Kidney glomerular epithelial cell (primary cell): ENCODE data around the gene PSME2.
A peak's percentile ranks its signal among the peaks of the same experiment; 100 is the strongest.

Source experiments
- DNase-seq: peaks from one replicate; lab custom pipeline; 2025; lab: John Stamatoyannopoulos, UW

Gene PSME2

GRCh38 chr14:24151404-24152080, 5.1 kb upstream of the PSME2 start:
- DNase-seq, result no peak

- DNase-seq, result no peak
Observed at GRCh38 chr14:24150993-24151392, 4.6 kb upstream of the PSME2 start.

- no peak for DNase-seq
Observed at GRCh38 chr14:24150567-24150966, 4.2 kb upstream of the PSME2 start.

GRCh38 chr14:24150061-24150460, 3.7 kb upstream of the PSME2 start:
- DNase-seq, result no peak

- DNase-seq, result no peak
Observed at GRCh38 chr14:24149302-24149969, 3.0 kb upstream of the PSME2 start.

GRCh38 chr14:24147761-24148428, 1.5 kb upstream of the PSME2 start:
- DNase-seq, result no peak

- DNase-seq, result peak; percentile 96
Observed at GRCh38 chr14:24146978-24147760, 759 bp upstream of the PSME2 start, which contains the start of gene RNF31. Gene RNF31, plus strand, starts transcription at chr14:24147498. Its CDS starts 201 bp downstream, at chr14:24147699.

GRCh38 chr14:24145690-24146452, 539 bp downstream of the PSME2 start:
- DNase-seq, result peak; percentile 84

- DNase-seq, result no peak
Observed at GRCh38 chr14:24145219-24145618, 1.2 kb downstream of the PSME2 start.

GRCh38 chr14:24144451-24144850, 2.0 kb downstream of the PSME2 start:
- no peak for DNase-seq

- DNase-seq, result no peak
Observed at GRCh38 chr14:24143511-24143910, 2.9 kb downstream of the PSME2 start.

- DNase-seq, result peak; percentile 100
Observed at GRCh38 chr14:24141097-24141880, 5.1 kb downstream of the PSME2 start, which contains the start of gene EMC9. Gene EMC9, minus strand, starts transcription at chr14:24141591. Its CDS starts 287 bp downstream, at chr14:24141304.

GRCh38 chr14:24139272-24139934, 7.0 kb downstream of the PSME2 start:
- DNase-seq, result no peak

- no peak for DNase-seq
Observed at GRCh38 chr14:24138396-24139271, 7.8 kb downstream of the PSME2 start.

GRCh38 chr14:24137529-24138395, 8.6 kb downstream of the PSME2 start:
- no peak for DNase-seq

GRCh38 chr14:24136684-24137528, 9.5 kb downstream of the PSME2 start:
- no peak for DNase-seq
